GM03348 (cell line): ENCODE results near the gene GLB1L.

Experiments used
- DNase-seq: peaks from one replicate; pipeline ENCODE4 v3.0.0; 2012; ENCODE audit warnings: low spot score

GLB1L gene

GRCh38 chr2:219221957-219222518 is 23.2 kb downstream of the GLB1L start:
- no peak for DNase-seq

- DNase-seq = no peak
These were observed 24.4 kb downstream of the GLB1L start for GRCh38 chr2:219220652-219221402.

GRCh38 chr2:219219784-219220532 is 25.3 kb downstream of the GLB1L start:
- DNase-seq = no peak

- DNase-seq = peak; percentile 97
These were observed 26.2 kb downstream of the GLB1L start, which contains the start of gene ABCB6 for GRCh38 chr2:219218732-219219701. ABCB6 (minus strand) TSS chr2:219218958; CDS start chr2:219218673, 285 bp downstream.

GRCh38 chr2:219218217-219218731 is 27.0 kb downstream of the GLB1L start:
- peak; percentile 81 for DNase-seq

- DNase-seq = no peak
These were observed 28.7 kb downstream of the GLB1L start for GRCh38 chr2:219216535-219216915.

GRCh38 chr2:219215871-219216534 is 29.2 kb downstream of the GLB1L start:
- no peak for DNase-seq

GRCh38 chr2:219214786-219215185 is 30.5 kb downstream of the GLB1L start:
- no peak for DNase-seq

GRCh38 chr2:219214141-219214540 is 31.1 kb downstream of the GLB1L start:
- no peak for DNase-seq

GRCh38 chr2:219213486-219214071 is 31.7 kb downstream of the GLB1L start:
- DNase-seq = no peak

GRCh38 chr2:219213026-219213415 is 32.2 kb downstream of the GLB1L start:
- no peak for DNase-seq

GRCh38 chr2:219210886-219211362 is 34.3 kb downstream of the GLB1L start:
- DNase-seq = no peak

GRCh38 chr2:219210196-219210885 is 34.9 kb downstream of the GLB1L start:
- DNase-seq = no peak

GRCh38 chr2:219209236-219210195 is 35.7 kb downstream of the GLB1L start:
- no peak for DNase-seq

GRCh38 chr2:219207884-219208740 is 37.1 kb downstream of the GLB1L start:
- DNase-seq = peak; percentile 27

- no peak for DNase-seq
These were observed 37.9 kb downstream of the GLB1L start for GRCh38 chr2:219207134-219207883.
